K562 (cell line): ENCODE results near the gene SEPTIN12. TPM values are rescaled to one million over a fixed set of nuclear protein-coding genes. Genes with fewer than 3 reads are reported as not detected.

Experiments used
- AFF1 ChIP-seq, 2 experiments: fragments of 450-650 bp; IDR thresholded peaks; 2 replicates each; pipeline ENCODE4 v1.6.1; 2018; ENCODE audit warnings: mild to moderate bottlenecking in 2 of 2, low read depth in 1 of 2; ENCODE audit not compliant: partially characterized antibody in 2 of 2
- BMI1 ChIP-seq: fragments of 150-350 bp; IDR thresholded peaks from 2 replicates; pipeline ENCODE4 v1.6.1; 2014; ENCODE audit warnings: low read length
- CREB3L1 ChIP-seq: fragments of 450-650 bp; IDR thresholded peaks from 2 replicates; pipeline ENCODE4 v1.6.1; 2014; ENCODE audit warnings: low read depth, mild to moderate bottlenecking, moderate library complexity, borderline replicate concordance
- CSDE1 ChIP-seq, 2 experiments: fragments of 450-650 bp; IDR thresholded peaks; 2 replicates each; pipeline ENCODE4 v1.6.1; 2016; ENCODE audit warnings: mild to moderate bottlenecking in 1 of 2
- GATAD2B ChIP-seq: fragments of 450-650 bp; IDR thresholded peaks from 2 replicates; pipeline ENCODE4 v1.6.1; 2017; ENCODE audit warnings: mild to moderate bottlenecking, borderline replicate concordance
- NCOA2 ChIP-seq, 2 experiments: fragments of 450-650 bp; IDR thresholded peaks; 2 replicates each; pipeline ENCODE4 v1.6.1; 2018; ENCODE audit warnings: mild to moderate bottlenecking in 2 of 2, moderate library complexity in 1 of 2; ENCODE audit not compliant: partially characterized antibody in 2 of 2
- NR0B1 ChIP-seq: fragments of 450-650 bp; IDR thresholded peaks from one replicate; pipeline ENCODE4 v1.6.1; 2018; ENCODE audit warnings: mild to moderate bottlenecking, moderate library complexity; ENCODE audit not compliant: partially characterized antibody
- SIN3A ChIP-seq, 2 experiments: fragments of 150-350 bp in 1 of 2; IDR thresholded peaks; 2 replicates each; pipeline ENCODE4 v1.6.1; 2011 to 2016; ENCODE audit warnings: borderline replicate concordance in 2 of 2, low read depth in 2 of 2, low read length in 2 of 2, mild to moderate bottlenecking in 2 of 2, moderate library complexity in 2 of 2; ENCODE audit not compliant: control insufficient read depth in 1 of 2
- ZFX ChIP-seq: sonication (generic); formaldehyde crosslinking; IDR thresholded peaks from 2 replicates; pipeline ENCODE4 v1.8.0; 2022; ENCODE audit warnings: mild to moderate bottlenecking, missing genetic modification reagents, moderate library complexity
- ZNF384 ChIP-seq: IDR thresholded peaks from 2 replicates; pipeline ENCODE4 v1.6.1; 2012; ENCODE audit warnings: low read depth, low read length, improper control_type of control experiment
- ZNF41 ChIP-seq: fragments of 250-450 bp; sonication (Bioruptor Pico); conservative IDR thresholded peaks from 2 replicates; pipeline ENCODE4 v1.4.0; 2020; ENCODE audit warnings: mild to moderate bottlenecking
- polyA plus RNA-seq, 8 experiments: library from polyadenylated mRNA; depleted of rRNA in 4 of 8; stranded (reverse) in 5 of 8; unstranded in 3 of 8; fragments of >200 nt; fragmentation: Nextera tagmentation in 2 of 8; fragmentation: Illumina TruSeq in 1 of 8; extraction: Ambion mirVana in 2 of 8; extraction: Trizol in 1 of 8; gene quantifications; 2 replicates each; pipeline versions ENCODE4 v1.2.1 to v1.2.3, GENCODE V29; 2011 to 2014; ENCODE audit warnings: inconsistent platforms in 1 of 8, missing spikeins in 1 of 8
- total RNA-seq, 7 experiments: library from RNA; depleted of rRNA in 6 of 7; stranded (reverse); fragments of >200 nt in 6 of 7; fragmentation: Illumina TruSeq in 2 of 7; extraction: Trizol in 2 of 7; gene quantifications; 2 replicates each; pipeline versions ENCODE4 v1.2.1 to v1.2.3, GENCODE V29; 2011 to 2021; ENCODE audit warnings: low replicate concordance in 1 of 7

Gene SEPTIN12
- total and polyA plus RNA-seq, 9 of the 15 experiments (the other 6 are each of a cell fraction or from before 2014, with no cell fraction given), result not detected

GRCh38 chr16:4734730-4735535 is 53.2 kb downstream of the SEPTIN12 start (continued):
- no peak for TF ChIP-seq ZNF41 (CRISPR knock-in tag)
- peak; percentile 91 for TF ChIP-seq BMI1
- no peak for TF ChIP-seq NCOA2 (IDR thresholded peaks at IDR 0.05; ENCODE audit: partially characterized antibody in 2 of 2)
- TF ChIP-seq ZFX (CRISPR knock-in tag), result no peak; the same call in 1 of the 2 replicates
- no peak for TF ChIP-seq ZNF384
- TF ChIP-seq CSDE1 (IDR thresholded peaks at IDR 0.05), result peak in 1 of 2 experiments; percentile 68; a peak in 1 of 4 replicates
- TF ChIP-seq SIN3A (IDR thresholded peaks at IDR 0.05; ENCODE audit: borderline replicate concordance in 2 of 2, control insufficient read depth in 1 of 2, low read depth in 2 of 2, low read length in 2 of 2), result peak; percentile 95 to 99
- no peak for TF ChIP-seq GATAD2B
- TF ChIP-seq CREB3L1, result no peak
- TF ChIP-seq NR0B1, result no peak
- no peak for TF ChIP-seq AFF1 (IDR thresholded peaks at IDR 0.05; ENCODE audit: low read depth in 1 of 2, partially characterized antibody in 2 of 2)
